ENCODE data around the gene CDH4.

The CDH4 gene

GRCh38 chr20:61546641-61547040 lies 294.6 kb downstream of the CDH4 start (continued):
- TF ChIP-seq ZNF785 (tag by site-specific recombination; IDR thresholded peaks at IDR 0.05) (no peak), ZNF701 (tag by site-specific recombination; IDR thresholded peaks at IDR 0.05) (no peak), ZNF621 (tag by site-specific recombination; IDR thresholded peaks at IDR 0.05) (no peak), KLF8 (tag by site-specific recombination; IDR thresholded peaks at IDR 0.05) (no peak), ZNF157 (tag by site-specific recombination; IDR thresholded peaks at IDR 0.05) (no peak), ELK4 (IDR thresholded peaks at IDR 0.05; ENCODE audit: borderline replicate concordance, low read depth, low read length) (no peak)

GRCh38 chr20:61548069-61548468 lies 296.0 kb downstream of the CDH4 start:
- CTCF ChIA-PET = no interaction called here
- Histone ChIP-seq H3K27ac (ENCODE audit: extremely low read depth, low read depth, low read length) (no peak overlapping the region), H3K4me1 (ENCODE audit: control insufficient read depth, insufficient read depth, low read length) (no peaks in the 10 kb centered on the region), H3K4me3 (ENCODE audit: low read depth, low read length) (no peak overlapping the region), H3K9me3 (ENCODE audit: control insufficient read depth, insufficient read depth, low read depth, low read length) (no peaks in the 10 kb centered on the region), H3K36me3 (ENCODE audit: control insufficient read depth in 2 of 2, insufficient read depth in 1 of 2, low read length in 2 of 2) (no peaks in the 10 kb centered on the region)
- TF ChIP-seq MZF1 (tag by site-specific recombination; IDR thresholded peaks at IDR 0.05; ENCODE audit: borderline replicate concordance) (no peak), ZNF521 (tag by site-specific recombination; IDR thresholded peaks at IDR 0.05) (no peak), ZNF664 (tag by site-specific recombination; IDR thresholded peaks at IDR 0.05) (no peak), ZNF560 (tag by site-specific recombination; IDR thresholded peaks at IDR 0.05; ENCODE audit: borderline replicate concordance) (no peak), ZNF830 (tag by site-specific recombination; IDR thresholded peaks at IDR 0.05; ENCODE audit: low read depth) (no peak), ZNF274 (IDR thresholded peaks at IDR 0.05; ENCODE audit: low read length) (no peak), ZNF274 (tag by site-specific recombination; IDR thresholded peaks at IDR 0.05; ENCODE audit: borderline replicate concordance) (no peak), ZNF121 (tag by site-specific recombination; IDR thresholded peaks at IDR 0.05) (no peak), ZNF146 (tag by site-specific recombination; IDR thresholded peaks at IDR 0.05) (no peak), KLF16 (tag by site-specific recombination; IDR thresholded peaks at IDR 0.05) (no peak), ZNF398 (tag by site-specific recombination; IDR thresholded peaks at IDR 0.05) (no peak), ZBTB7A (tag by site-specific recombination; IDR thresholded peaks at IDR 0.05; ENCODE audit: low read depth) (no peak), CTCF (tag by site-specific recombination; IDR thresholded peaks at IDR 0.05) (no peak), ZNF621 (tag by site-specific recombination; IDR thresholded peaks at IDR 0.05) (no peak), ZNF174 (tag by site-specific recombination; IDR thresholded peaks at IDR 0.05) (no peak)
- POLR2A ChIA-PET = no interaction called here

- ChIA-PET CTCF (no interaction called here), POLR2A (no interaction called here)
- H3K9me3 ChIP-seq (ENCODE audit: control insufficient read depth, insufficient read depth, low read depth, low read length) = no peaks in the 10 kb centered on the region
- no peak overlapping the region for H3K27ac ChIP-seq (ENCODE audit: extremely low read depth, low read depth, low read length)
- no peak overlapping the region for H3K4me3 ChIP-seq (ENCODE audit: low read depth, low read length)
- H3K4me1 ChIP-seq (ENCODE audit: control insufficient read depth, insufficient read depth, low read length) = no peaks in the 10 kb centered on the region
- H3K36me3 ChIP-seq (ENCODE audit: control insufficient read depth in 2 of 2, insufficient read depth in 1 of 2, low read length in 2 of 2) = no peaks in the 10 kb centered on the region
- TF ChIP-seq ZNF404 (tag by site-specific recombination; IDR thresholded peaks at IDR 0.05) (no peak), SP2 (tag by site-specific recombination; IDR thresholded peaks at IDR 0.05) (no peak), ZNF776 (tag by site-specific recombination; IDR thresholded peaks at IDR 0.05; ENCODE audit: borderline replicate concordance) (no peak), ZFP41 (tag by site-specific recombination; IDR thresholded peaks at IDR 0.05; ENCODE audit: borderline replicate concordance) (no peak), GLI4 (tag by site-specific recombination; IDR thresholded peaks at IDR 0.05) (no peak), CTCF (tag by site-specific recombination; IDR thresholded peaks at IDR 0.05) (no peak), ZNF645 (tag by site-specific recombination; IDR thresholded peaks at IDR 0.05) (no peak), ZNF530 (tag by site-specific recombination; IDR thresholded peaks at IDR 0.05; ENCODE audit: low read depth) (no peak), ZNF544 (tag by site-specific recombination; IDR thresholded peaks at IDR 0.05) (no peak)
These were observed 297.8 kb downstream of the CDH4 start for GRCh38 chr20:61549865-61550264.
